ENCODE results near the gene KIF1A. TPM values are rescaled to one million over a fixed set of nuclear protein-coding genes. Genes with fewer than 3 reads are reported as not detected.

Gene KIF1A
- total and polyA plus RNA-seq, 2 of the 13 experiments (the other 11 are each of a cell fraction or from before 2014, with no cell fraction given): 0.01 TPM; not detected in 1

DNA sequence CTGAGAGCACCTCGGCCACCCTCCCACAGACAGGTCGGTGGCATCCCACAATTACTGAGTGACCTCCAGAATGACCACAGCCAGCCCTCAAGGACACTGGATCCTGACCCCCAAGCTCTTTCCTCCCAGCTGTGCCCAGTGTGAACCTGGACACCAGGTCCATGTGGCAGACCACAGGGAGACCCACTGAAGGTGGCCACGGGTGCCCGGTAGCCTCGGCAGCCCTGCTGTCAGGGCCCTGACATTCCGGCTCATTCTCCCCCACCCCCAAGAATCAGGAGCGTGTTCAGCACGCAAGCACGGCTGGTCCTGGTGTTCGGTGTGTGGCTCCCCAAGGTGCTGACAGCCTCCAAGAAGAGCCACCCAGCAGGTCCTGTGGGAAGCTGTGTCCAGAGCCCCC lies 95.6 kb downstream of the KIF1A start:
- 29% methylated on average over 4 of the region's 10 CpGs for WGBS (ENCODE audit: low lambda C conversion rate)
- Histone ChIP-seq H3K79me2 (ENCODE audit: insufficient read depth, low read length) (no peaks in the 10 kb centered on the region), H3K4me1 (ENCODE audit: insufficient read depth, low read length) (no peaks in the 10 kb centered on the region), H3K36me3 (replicated peaks in 1 of 2; ENCODE audit: control insufficient read depth in 1 of 2, insufficient read depth in 2 of 2, low read length in 2 of 2) (no peaks in the 10 kb centered on the region), H3K4me3 (replicated peaks in 1 of 3; ENCODE audit: insufficient read depth in 1 of 3, low read depth in 2 of 3, low read length in 3 of 3) (no peak overlapping the region), H3K27ac (ENCODE audit: extremely low read length, insufficient read depth, low read length) (no peak overlapping the region), H2AFZ (ENCODE audit: low read length) (no peak overlapping the region), H3K9ac (ENCODE audit: insufficient read depth, low read depth, low read length) (no peak overlapping the region), H3K4me2 (ENCODE audit: low read depth, low read length) (no peak overlapping the region), H4K20me1 (ENCODE audit: insufficient read depth, low read length) (no peaks in the 10 kb centered on the region; the same call in 1 of the 2 replicates), H3K9me3 (ENCODE audit: low read length) (no peaks in the 10 kb centered on the region), H3K27me3 (ENCODE audit: control insufficient read depth in 1 of 2, insufficient read depth in 2 of 2, low read length in 2 of 2) (peaks cover 66 to 99% of the 10 kb centered on the region in 2 experiments)
- no peak for ATAC-seq
- DNase-seq (ENCODE audit: low spot score): no peak
- ChIA-PET CTCF (ENCODE audit: low intra/inter-chr PET ratio, low total read pairs) (no interaction called here), POLR2A (no interaction called here)
- intact Hi-C loops (cut with micrococcal nuclease; ENCODE audit: unreplicated experiment): no loop called here
- TF ChIP-seq ZNF775 (CRISPR knock-in tag; IDR thresholded peaks at IDR 0.05; ENCODE audit: borderline replicate concordance) (no peak), ZNF616 (CRISPR knock-in tag; IDR thresholded peaks at IDR 0.05; ENCODE audit: low read depth) (no peak), SNAI1 (CRISPR knock-in tag; IDR thresholded peaks at IDR 0.05; ENCODE audit: borderline replicate concordance) (no peak), MYC (CRISPR knock-in tag; IDR thresholded peaks at IDR 0.05; ENCODE audit: borderline replicate concordance) (no peak), ZNF556 (CRISPR knock-in tag; IDR thresholded peaks at IDR 0.05; ENCODE audit: borderline replicate concordance) (no peak), ZNF230 (CRISPR knock-in tag; IDR thresholded peaks at IDR 0.05) (no peak), JUN (CRISPR knock-in tag; IDR thresholded peaks at IDR 0.05) (no peak), ATAD3A (CRISPR knock-in tag; IDR thresholded peaks at IDR 0.05) (no peak), ZNF335 (CRISPR knock-in tag; IDR thresholded peaks at IDR 0.05) (no peak), NFYC (CRISPR knock-in tag; IDR thresholded peaks at IDR 0.05) (no peak), RBFOX2 (IDR thresholded peaks at IDR 0.05; ENCODE audit: low read depth, low read length) (no peak), MBNL3 (CRISPR knock-in tag; conservative IDR thresholded peaks at IDR 0.05) (no peak)
- TF ChIP-seq, protein P1, sequence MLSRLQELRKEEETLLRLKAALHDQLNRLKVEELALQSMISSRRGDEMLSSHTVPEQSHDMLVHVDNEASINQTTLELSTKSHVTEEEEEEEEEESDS (CRISPR knock-in tag; IDR thresholded peaks at IDR 0.05; ENCODE audit: borderline replicate concordance): no peak
- in situ Hi-C loops (cut with HindIII; ENCODE audit: extremely low pct_ligation_motif_present, low pct_unique_long_range_greater_than_20kb): no loop called here
- no TSS peak for BruUV-seq (replicated peaks)
- no peak for FAIRE-seq
